NCI-H345 (cell line): ENCODE data around the gene CLP1.
"Not testable (repeated sequence)": the region's sequence is repeated elsewhere in the genome, so short reads cannot be mapped to it uniquely, and the experiment has no call there.

Source experiments
- DNase-seq: peaks from one replicate; lab custom pipeline; 2025; lab: John Stamatoyannopoulos, UW

The CLP1 gene

DNA sequence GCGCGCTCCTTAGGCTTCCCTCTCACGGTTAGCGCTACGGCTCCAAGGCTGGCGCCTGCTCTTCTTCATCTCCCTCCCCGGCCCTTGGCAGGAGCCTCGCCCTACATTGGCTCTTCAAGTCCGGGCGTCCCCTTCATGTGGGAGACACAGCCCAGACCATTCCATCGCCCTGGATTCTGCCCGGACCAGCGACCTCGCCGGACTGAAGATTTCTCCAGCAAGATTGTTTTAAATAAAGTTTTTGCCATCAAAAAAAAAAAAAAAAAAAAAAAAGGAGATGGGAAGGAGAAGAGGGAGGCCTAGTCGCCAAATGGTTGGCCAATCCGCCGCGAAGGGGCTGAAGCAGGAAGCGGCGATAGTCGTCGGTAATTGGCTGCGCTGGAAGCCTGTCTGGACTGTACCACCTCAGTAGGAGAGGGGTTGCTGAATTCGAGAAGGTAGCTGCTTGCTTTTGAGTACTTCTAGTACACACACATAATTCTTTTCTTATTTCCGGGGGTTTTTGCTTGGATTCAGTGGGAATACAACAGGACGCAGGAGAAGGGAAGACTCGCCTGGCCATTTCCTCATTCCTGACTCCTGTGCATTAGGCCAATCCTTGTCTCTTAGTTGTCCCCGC, 9.7 kb downstream of the CLP1 start:
- peak; percentile 97 for DNase-seq

DNA sequence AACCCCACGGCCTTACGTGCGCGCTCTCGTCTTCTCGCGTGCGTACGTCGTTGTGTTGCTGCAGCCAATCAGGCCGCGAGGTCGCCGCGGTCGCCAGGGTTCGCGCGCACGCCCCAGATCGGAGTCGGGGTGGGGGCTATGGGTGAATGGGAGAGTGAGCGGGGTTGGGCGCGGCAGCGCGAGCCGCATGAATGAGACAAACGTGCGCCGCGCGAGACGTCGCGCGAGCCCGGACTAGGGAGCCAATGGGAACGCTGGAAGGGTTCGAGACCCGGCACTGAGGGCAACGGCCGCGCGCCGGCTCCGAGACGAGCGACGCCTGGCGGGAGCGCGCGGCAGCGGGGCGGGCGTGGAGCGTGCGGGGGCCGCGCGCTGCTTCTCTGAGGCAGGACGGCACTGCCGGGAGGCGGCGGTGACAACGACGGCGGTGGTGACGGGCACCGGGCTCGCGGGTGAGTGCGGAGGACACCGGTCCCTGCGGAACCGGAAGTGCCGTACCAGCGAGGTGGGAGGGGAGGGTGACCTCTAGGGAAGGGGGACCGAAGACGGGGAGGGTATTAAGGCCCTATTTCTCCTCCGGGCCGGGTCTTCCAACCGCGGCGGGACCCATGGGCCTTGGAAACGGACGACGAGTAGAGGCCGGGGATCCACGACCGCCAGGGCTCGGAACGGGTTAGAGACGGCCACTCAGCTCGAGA, 10.3 kb downstream of the CLP1 start, which contains the start of gene ZDHHC5:
Gene ZDHHC5, plus strand, starts transcription at position 379 of the 698 bp plus-strand sequence. CDS start 4,977 bp downstream, outside the sequence.
- DNase-seq: peak; percentile 99

DNA sequence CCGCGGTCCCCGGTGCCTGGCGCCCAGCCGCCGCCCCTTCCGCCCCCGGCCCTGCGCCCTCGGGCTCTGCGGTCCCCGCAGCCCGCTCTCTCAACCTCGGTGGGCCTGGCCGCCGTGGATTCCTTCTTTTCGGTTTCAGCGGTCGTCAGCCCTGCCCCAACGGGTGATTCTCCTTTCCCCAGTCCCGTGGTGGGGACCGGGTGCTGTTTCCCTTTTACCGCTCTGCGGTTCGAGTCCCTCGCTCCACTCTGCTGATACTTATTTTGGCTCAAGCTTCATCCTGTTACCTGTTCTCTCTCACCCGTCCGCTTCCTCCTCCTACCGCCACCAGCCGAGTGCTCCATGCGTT, 10.8 kb downstream of the CLP1 start:
- DNase-seq: no peak

DNA sequence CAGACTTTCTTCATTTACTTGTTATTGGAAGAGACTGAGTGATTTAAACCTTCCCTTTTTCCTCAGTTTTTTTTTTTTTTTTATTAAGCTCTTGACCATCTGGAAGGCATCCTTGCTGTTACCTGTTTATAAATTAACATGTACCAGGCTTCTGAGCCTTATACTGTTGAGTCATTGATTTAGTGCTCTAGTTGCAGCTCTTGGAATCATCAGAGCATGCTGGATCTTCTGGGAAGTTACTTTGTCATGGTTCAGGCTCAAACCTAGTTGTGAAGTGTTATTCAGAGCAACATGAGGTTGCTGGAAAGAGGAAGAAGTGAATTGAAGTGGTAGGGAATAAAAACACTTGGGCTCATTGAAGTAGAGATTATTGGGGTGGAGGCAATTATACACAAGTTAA, 16.7 kb downstream of the CLP1 start:
- DNase-seq: no peak

DNA sequence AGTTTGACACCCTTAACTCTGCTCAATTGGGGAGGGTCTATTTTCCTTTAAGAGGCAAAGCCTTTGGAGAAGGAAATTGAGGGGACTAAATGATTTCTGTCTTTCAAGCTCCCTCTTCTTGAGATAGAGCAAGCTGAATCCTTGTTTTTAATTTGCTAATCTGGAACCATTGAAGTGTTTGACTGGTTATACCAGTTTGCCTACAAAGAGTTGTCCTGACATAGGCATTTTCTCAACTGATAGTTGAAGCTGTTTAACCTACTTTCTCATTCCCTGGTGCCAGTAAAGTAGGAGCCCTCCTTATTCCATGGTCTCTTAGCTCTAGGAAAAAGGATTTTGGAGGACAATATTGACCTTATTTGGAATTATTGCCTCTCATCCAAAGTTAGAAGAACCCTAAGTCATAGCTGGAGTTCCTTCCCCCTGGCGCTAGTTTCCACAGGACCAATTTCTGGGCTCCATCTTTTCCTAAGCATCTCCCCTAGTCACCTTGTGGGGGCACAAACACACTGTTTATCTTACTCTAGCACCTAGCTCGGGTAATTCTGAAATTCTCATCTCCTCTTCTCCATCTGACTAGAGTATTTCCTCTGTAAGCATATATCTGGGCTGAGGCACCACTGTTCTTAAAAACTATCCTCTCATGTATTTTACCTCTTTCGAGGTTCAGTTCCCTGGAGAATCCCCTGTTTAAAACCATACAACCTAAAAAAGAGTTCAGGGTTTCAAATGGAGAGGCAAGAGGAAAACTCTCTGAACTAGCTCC, 17.8 kb downstream of the CLP1 start:
- DNase-seq: no peak

DNA sequence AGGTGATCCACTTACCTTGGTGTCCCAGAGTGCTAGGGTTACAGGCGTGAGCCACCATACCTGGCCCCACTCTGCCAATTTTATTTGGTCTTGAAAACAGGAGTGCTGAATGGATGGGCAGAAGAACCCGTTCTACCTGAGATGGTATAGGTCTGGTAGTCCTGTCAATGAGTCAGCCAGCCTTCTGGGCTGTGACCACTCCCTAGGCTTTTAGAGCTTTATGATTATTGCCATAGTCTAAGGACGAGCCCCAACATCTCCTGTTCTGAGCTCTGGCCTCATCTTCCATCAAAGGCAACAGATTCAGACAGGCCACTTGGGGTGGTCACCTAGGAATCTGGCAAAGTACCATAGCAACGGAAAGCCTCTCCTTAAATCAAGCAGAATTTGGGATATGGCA, 21.8 kb downstream of the CLP1 start:
- DNase-seq: no peak

DNA sequence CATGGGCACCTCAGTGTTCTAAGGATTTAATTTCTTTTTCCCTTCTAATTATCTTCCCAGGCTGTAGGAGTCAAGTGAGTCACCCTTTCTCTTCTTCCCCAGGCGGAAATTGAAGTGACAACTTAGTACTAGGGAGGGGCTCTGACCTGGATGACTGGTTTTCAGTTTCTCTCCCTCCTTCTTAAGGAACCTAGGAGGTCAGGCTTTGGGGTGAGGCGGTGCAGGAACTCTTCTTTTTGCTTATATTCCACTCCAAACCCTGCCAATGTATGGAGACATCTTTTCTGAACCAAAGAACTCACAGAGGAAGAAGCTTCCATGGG, 23.0 kb downstream of the CLP1 start:
- DNase-seq: no peak

DNA sequence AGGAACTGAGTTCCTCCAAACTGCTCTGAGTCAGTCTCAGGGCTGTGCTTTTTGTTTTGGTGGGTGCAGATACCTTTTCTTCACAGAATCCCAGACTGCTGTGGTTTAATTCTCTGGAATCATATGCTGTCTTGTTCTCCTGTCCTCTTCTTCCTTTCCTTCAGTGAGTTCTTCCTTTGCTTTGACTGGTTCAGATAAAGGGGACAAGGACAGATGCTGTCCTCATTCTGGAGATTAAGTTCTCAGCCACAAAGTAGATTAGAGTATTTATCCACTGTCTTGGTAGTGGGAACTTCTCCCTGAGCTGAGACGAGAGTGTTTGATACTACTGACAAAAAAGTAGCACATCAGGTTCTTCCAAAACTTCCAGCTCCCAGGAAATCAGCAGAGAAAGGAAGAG, 23.6 kb downstream of the CLP1 start:
- DNase-seq: no peak

DNA sequence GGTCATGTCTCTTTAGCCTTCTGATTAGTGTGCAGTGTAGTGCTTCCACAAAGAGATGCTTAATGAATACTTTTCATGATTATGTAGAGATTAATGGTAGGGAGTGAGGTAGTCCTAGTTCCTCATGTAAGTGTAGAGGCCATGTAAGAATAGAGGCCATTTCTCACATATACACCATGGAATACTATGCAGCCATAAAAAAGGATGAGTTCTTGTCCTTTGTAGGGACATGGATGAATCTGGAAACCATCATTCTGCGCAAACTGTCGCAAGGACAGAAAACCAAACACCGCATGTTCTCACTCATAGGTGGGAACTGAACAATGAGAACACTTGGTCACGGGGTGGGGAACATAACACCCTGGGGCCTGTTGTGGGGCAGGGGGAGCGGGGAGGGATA, 32.9 kb downstream of the CLP1 start:
- DNase-seq: not testable (repeated sequence)

DNA sequence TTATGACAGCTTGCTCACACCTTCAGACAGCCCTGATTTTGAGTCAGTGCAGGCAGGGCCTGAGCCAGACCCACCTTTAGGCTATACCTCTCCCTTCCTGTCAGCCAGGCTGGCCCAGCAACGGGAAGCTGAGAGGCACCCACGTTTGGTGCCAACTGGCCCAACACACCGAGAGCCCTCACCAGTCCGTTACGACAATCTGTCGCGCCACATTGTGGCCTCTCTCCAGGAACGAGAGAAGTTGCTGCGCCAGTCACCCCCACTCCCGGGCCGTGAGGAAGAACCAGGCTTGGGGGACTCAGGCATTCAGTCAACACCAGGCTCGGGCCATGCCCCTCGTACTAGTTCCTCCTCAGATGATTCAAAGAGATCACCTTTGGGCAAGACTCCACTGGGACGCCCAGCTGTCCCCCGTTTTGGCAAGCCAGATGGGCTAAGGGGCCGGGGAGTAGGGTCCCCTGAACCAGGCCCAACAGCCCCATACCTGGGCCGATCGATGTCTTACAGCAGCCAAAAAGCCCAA, 41.3 kb downstream of the CLP1 start:
- no peak for DNase-seq

DNA sequence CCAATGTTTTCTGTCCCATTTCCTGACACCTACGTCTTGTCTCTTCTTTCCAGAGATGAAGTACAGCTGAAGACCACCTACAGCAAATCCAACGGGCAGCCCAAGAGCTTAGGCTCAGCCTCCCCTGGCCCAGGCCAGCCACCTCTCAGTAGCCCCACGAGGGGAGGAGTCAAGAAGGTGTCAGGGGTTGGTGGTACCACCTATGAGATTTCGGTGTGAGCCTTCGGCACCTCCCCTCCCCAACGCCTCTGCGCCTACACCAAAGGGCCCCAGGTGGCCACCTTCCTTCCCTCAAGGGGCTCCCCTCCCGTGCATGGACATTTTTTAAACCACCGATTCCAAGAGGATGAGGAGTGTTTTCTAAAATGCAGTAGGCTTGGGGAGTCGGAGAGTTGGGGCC, 42.3 kb downstream of the CLP1 start:
- no peak for DNase-seq

DNA sequence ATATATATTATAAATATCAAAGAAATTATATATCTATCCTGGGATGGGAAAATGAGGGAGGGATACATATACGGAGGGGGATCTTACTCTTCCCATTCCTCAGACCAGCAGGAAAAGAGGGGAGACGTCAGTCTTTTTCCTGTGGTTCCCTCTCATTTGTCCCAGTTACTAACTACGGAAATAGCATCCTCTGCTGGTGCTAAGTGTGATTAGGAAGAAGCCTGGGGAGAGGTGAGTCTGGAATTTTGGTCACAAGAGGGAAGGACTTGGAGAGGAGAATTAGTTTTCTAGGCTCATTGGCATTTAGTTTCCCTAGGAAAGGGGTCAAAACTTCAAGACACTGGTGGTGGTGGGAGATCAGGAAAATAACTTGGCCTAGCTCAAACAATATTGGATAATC, 42.9 kb downstream of the CLP1 start:
- DNase-seq: no peak

DNA sequence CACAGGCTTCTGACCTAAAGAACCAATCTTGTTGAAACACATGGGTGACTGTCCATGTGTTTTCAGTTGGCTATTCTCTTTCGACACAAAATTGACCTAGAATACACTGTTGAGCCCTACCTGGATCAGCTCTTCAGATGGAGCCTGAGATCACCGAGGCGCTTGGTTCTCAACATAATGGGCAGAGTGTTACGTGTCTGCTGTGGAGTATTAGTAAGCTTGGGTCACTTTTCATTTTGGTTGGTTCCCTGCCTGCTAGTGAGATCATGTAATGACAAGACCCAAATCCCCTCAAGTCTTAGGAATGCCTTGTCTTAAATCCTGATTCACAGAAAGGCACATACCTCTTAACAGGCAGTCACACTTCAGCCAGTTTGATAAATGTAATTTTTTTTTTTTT, 45.8 kb downstream of the CLP1 start:
- no peak for DNase-seq

DNA sequence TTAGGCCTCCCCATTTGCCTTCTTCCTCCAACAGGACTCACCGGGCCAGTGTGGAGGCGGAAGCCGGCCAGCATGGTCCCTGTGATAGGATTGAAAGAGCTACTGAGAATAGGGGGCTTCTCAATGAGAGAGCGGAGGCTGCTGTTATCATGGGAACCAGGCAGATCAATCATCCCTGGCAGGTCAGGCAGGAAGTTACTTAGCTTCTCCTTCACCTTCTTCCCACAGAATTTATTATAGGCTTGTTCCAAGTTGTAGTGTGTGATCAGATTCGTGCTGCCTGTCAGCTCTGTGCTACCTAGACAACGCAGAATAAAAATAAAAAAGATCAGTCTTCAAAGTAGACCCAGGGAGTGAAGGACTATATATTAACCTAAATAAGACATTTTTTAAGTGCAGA, 47.4 kb downstream of the CLP1 start:
- no peak for DNase-seq

DNA sequence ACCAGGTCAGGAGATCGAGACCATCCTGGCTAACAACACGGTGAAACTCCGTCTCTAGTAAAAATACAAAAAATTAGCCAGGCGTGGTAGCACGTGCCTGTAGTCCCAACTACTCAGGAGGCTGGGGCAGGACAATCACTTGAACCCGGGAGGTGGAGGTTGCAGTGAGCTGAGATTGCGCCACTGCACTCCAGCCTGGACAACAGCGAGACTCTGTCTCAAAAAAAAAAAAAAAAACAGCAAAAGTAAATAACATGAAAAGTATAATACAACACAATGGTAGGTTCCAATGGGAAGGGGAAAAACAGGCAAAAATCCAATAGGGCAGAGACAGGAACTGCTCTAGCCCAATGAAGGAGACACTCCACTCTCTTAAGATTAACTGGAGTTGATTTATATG, 47.9 kb downstream of the CLP1 start:
- not testable (repeated sequence) for DNase-seq

DNA sequence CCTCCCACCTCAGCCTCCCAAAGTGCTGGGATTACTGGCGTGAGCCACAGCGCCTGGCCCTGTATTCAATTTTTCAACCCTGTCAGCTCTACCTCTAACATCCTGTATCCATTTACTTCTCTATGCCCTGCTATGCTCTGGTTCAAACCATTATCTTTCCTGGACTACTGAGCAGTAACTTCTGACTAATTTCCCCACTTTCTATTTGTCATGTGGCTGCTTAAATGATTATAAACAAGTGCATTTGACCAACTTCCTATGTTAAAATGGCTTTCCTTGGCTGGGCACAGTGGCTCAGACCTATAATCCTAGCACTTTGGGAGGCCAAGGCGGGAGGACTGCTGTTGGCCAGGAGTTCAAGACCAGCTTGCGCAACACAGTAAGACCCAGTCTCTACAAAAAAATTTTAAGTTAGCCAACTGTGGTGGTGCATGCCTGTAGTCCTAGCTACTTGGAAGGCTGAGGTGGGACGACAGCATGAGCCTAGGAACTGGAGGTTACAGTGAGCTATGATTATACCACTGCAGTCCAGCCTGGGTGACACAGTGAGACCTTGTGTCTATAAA, 52.3 kb downstream of the CLP1 start:
- DNase-seq: no peak
